ENCODE measurements around the gene INPP4B.

DNA sequence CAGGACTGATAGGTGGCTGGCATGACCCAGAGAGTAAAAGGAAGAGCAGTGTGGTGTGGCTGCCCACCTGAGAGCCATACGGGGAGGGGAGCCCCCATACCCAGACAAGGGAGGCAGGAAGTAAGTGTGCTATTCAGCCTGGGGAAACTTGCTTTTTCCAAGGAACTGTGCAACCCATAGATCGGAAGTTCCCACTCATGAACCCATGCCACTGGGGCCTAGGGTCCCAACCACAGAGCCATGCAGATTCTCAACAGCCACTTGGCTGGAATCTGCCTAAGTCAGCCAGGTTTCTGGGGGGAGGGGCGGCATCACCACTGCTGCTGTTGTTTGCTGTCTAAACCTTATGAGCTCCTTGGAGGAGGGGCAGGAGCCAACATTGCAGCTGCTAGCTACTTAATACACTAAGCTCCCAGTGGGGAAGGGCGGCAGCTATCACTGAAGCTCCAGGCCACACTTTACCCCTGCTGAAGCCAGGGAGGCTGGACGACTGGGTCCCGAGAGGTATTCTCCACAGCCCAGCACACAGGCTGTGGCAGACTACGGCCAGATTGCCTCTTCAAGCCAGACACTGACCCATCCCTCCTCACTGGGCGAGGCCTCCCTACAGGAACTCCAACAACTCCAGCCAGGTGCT, 410.4 kb downstream of the INPP4B start:
- TF ChIP-seq POLR2A (IDR thresholded peaks at IDR 0.05; ENCODE audit: low read depth, low read length) (no peak), RCOR1 (IDR thresholded peaks at IDR 0.05; ENCODE audit: insufficient replicate concordance, low read length) (no peak)
- TF ChIP-seq, protein P1, sequence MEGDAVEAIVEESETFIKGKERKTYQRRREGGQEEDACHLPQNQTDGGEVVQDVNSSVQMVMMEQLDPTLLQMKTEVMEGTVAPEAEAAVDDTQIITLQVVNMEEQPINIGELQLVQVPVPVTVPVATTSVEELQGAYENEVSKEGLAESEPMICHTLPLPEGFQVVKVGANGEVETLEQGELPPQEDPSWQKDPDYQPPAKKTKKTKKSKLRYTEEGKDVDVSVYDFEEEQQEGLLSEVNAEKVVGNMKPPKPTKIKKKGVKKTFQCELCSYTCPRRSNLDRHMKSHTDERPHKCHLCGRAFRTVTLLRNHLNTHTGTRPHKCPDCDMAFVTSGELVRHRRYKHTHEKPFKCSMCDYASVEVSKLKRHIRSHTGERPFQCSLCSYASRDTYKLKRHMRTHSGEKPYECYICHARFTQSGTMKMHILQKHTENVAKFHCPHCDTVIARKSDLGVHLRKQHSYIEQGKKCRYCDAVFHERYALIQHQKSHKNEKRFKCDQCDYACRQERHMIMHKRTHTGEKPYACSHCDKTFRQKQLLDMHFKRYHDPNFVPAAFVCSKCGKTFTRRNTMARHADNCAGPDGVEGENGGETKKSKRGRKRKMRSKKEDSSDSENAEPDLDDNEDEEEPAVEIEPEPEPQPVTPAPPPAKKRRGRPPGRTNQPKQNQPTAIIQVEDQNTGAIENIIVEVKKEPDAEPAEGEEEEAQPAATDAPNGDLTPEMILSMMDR (conservative IDR thresholded peaks at IDR 0.05; ENCODE audit: low read depth, low read length): no peak
